SW480 (cell line): ENCODE measurements around the gene KCNJ6.
"Not testable (repeated sequence)": the region's sequence is repeated elsewhere in the genome, so short reads cannot be mapped to it uniquely, and the experiment has no call there.

Experiments used
- DNase-seq: peaks from one replicate; pipeline ENCODE4 v3.0.0-alpha.2; 2016; ENCODE audit warnings: low spot score

Gene KCNJ6

GRCh38 chr21:37675202-37675801 is 241.0 kb downstream of the KCNJ6 start:
- peak; percentile 16 for DNase-seq

GRCh38 chr21:37673801-37674575 is 242.3 kb downstream of the KCNJ6 start:
- no peak for DNase-seq

- DNase-seq: peak; percentile 48
These were observed 244.9 kb downstream of the KCNJ6 start for GRCh38 chr21:37671381-37671780.

DNA sequence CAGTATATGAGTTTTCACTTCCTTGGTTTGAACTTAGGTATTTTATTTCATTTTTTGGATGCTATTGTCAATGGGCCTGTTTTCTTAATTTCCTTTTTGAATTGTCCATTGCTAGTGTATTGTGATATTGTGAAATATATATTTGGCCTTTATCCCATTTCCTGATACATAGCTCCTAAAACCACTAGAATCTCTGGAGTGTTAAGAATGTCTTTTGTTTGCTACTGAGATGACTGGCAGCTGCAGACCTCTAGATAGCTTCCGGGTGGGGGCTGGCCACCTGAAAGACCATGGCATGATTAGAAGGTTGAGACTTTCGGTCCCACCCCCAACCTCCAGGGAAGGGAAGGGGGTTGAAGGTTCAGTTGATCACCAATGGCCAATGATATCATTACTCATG is 245.4 kb downstream of the KCNJ6 start:
- peak; percentile 74 for DNase-seq

GRCh38 chr21:37669249-37669648 is 247.0 kb downstream of the KCNJ6 start:
- no peak for DNase-seq

DNA sequence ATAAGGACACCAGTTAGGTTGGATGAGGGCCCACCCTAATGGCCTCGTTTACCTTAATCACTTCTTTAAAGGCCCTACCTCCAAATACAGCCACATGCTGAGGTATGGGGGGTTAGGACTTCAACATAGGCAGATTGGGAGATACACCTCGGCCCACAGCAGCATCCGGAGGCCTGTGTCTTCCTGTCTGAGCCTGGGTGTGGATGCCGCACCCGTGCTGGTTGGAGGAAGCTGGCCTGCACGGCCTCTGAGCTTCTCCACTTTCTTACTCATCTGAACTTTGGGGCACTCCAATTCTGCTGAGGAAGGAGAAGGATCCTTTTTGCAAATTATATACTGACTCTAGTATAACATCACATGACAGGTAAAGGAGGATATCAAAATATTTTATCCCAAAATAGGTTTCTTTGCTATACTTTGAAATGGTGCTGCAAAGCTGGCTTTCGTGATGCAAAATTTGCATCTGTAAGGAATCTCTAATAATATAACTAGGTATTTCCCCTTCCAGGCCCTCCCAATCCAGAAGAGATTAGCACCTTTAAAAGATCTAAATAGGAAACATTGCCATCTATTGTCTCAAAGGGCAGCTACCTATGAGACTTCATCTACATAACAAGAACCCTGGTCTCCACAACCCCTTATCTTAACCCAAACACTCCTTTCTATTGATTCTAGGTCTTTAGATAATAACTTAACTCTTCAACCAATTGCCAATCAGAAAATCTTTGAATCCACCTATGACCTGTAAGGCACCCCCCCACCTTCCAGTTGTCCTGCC is 247.6 kb downstream of the KCNJ6 start:
- DNase-seq: no peak

- no peak for DNase-seq
These were observed 248.9 kb downstream of the KCNJ6 start for GRCh38 chr21:37667380-37667779.

- DNase-seq: no peak
These were observed 250.8 kb downstream of the KCNJ6 start for GRCh38 chr21:37665230-37666024.

- DNase-seq: not testable (repeated sequence)
These were observed 254.0 kb downstream of the KCNJ6 start for GRCh38 chr21:37662227-37662626.

- DNase-seq: no peak
These were observed 255.5 kb downstream of the KCNJ6 start for GRCh38 chr21:37660709-37661108.

GRCh38 chr21:37659874-37660273 is 256.4 kb downstream of the KCNJ6 start:
- DNase-seq: peak; percentile 27

DNA sequence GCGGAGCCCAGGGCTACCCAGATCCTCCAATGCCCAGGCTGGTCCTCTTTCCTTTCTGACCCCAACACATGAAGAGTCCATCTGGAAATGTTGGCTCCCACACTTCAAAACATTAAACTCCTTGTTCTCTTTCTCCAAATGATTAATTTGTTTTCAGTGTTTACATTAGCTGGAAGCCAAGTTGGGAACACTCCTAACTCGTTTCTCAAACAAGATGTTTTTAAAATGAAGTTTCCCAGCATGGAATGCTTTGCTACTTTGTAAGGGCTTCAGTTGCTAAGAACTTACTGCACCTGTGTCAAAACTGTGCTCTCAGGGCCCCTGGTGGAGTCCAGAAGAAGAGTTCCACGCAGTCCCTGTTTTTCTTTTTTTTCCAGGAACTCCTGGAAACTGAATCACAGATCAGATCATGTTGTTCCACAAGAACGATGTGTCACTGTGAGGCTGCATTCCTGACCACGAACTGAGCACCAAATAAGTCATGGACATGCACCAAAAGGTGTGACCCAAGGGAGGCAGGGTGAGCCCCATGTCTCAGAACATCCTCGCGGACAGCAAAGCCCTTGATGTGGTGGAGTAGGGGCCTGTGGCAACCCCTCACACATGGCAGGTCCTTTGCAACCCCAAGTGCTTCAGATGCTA is 257.3 kb downstream of the KCNJ6 start:
- peak; percentile 52 for DNase-seq

- DNase-seq: no peak
These were observed 258.0 kb downstream of the KCNJ6 start for GRCh38 chr21:37658121-37658816.

DNA sequence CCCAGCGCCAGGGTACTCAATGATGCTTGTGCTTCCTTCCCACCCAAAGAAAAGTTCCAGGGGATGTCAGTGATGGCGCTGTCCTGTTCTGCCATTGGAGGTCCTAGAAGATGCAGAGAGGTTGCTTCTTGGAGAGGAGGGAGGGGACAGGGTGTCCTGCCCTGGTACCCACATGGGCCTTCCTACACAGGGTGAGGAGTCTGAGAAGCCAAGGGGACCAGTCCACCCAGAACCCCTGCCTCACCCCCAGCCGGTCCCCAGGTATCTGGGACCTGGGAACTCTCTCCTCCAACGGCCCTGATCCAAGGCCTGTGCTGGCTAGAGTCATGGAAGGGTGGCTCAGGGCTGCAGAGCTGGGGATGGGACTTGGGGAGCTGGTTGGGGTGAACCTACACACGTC is 259.4 kb downstream of the KCNJ6 start:
- DNase-seq: no peak

- DNase-seq: no peak
These were observed 260.5 kb downstream of the KCNJ6 start for GRCh38 chr21:37655611-37656300.

- no peak for DNase-seq
These were observed 261.7 kb downstream of the KCNJ6 start for GRCh38 chr21:37654596-37654995.

DNA sequence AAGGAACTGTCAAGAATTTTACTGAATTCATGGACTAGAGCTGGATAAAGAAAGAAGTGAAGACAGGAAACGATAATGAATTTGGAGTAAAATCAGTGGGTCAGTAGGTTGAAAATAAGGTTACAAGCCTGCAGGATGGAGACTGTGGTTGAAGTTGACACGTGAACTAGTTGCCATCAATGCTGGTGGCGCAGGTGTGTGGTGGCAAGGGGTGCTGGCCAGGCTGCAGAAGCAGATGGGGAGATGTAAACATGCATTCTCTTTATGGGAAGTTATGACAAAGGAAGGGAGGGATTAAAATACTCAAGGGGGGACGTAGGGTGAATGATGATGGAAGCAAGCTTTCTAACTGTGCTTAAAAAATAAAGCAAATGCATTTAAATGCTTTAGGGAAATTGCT is 263.1 kb downstream of the KCNJ6 start:
- no peak for DNase-seq

DNA sequence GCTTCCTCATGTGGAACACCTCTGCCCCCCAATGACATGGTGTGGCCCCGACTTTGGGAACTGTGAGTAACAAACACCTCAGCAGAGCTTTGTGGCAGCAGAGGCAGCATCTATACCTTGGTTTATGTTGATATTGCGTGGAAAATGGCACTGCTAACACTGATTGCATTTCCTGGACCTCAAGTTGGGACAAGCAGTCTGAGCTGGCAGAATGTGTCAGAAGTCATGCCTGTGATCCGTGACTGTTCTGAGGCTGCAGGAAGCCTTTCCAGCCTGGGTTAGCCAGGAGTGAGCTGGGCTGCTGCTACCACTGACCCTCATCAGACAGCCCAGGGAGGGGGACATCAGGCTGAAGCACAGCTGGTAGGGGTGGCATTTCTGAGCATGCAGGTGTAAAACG is 268.5 kb downstream of the KCNJ6 start:
- no peak for DNase-seq

GRCh38 chr21:37646761-37647160 is 269.5 kb downstream of the KCNJ6 start:
- DNase-seq: not testable (repeated sequence)

DNA sequence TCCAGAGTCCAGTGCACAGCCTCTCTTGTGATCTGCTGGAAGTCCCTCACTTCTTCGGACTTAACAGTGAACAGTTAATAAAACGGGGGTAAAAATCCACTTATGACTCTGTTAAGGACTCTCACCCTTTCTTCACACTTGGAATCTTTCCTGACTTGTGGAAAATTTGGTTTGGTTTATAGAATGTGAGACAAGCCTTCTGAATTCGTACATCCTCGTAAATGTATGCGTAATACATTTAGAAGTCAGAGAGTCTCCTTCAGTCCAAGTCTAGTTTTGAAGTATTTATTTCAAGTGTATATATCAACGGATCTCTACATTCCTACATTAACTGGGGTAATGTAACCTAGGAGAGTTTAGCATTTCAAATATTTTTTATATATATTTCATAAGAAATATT is 270.4 kb downstream of the KCNJ6 start:
- no peak for DNase-seq
